Gastrocnemius medialis (tissue), 4 donors: ENCODE data around the gene OR8G5.

Source experiments
- CTCF ChIP-seq, 5 experiments: fragments of 450-650 bp in 3 of 5; fragments of 200-600 bp in 2 of 5; sonication (generic) in 2 of 5; IDR thresholded peaks in 4 of 5; conservative IDR thresholded peaks in 1 of 5; 1 replicate in 4 of 5; 2 replicates in 1 of 5; pipeline ENCODE4 v1.5.1; 2016 to 2019; ENCODE audit warnings: antibody characterized with exemption in 5 of 5, mild to moderate bottlenecking in 3 of 5, moderate library complexity in 3 of 5
- POLR2A ChIP-seq, 2 donors: fragments of 450-650 bp; IDR thresholded peaks; one replicate each; pipeline ENCODE4 v1.6.1; 2017; ENCODE audit warnings: antibody characterized with exemption in 2 of 2, mild to moderate bottlenecking in 2 of 2, moderate library complexity in 2 of 2

- TF ChIP-seq CTCF (IDR thresholded peaks at IDR 0.05 in 4 of 5, conservative IDR thresholded peaks at IDR 0.05 in 1 of 5) (no peak), POLR2A (IDR thresholded peaks at IDR 0.05) (no peak)
Measured at GRCh38 chr11:124311670-124312069, 55.5 kb downstream of the OR8G5 start.
